Activated B cell treated with CpG ODN at 0.5 μM for 24 hours (primary cell): ENCODE results near the gene PHAF1. TPM values are rescaled to one million over a fixed set of nuclear protein-coding genes. Genes with fewer than 3 reads are reported as not detected.

Source experiments
- ATAC-seq: fragments of 200-7000 bp; cut with Tn5 transposase; one replicate; pipeline ENCODE4 v1.10.0; 2021; ENCODE audit warnings: low read depth, mild to moderate bottlenecking, moderate library complexity
- CTCF ChIA-PET: fragments of 350-600 bp; sonication (Branson Sonifier 250); formaldehyde crosslinking; loops from one replicate; lab custom pipeline; 2021; ENCODE audit warnings: antibody characterized with exemption; lab: Charles Lee
- POLR2A ChIA-PET: fragments of 350-600 bp; sonication (Branson Sonifier 250); formaldehyde crosslinking; loops from one replicate; lab custom pipeline; 2021; ENCODE audit warnings: antibody characterized with exemption; lab: Charles Lee
- DNase-seq: peaks from one replicate; pipeline ENCODE4 v3.0.0; 2022
- H3K27ac Mint-ChIP-seq: one replicate; pipeline ENCODE4 v1.8.0; 2020; ENCODE audit warnings: mixed read lengths
- H3K27me3 Mint-ChIP-seq: one replicate; pipeline ENCODE4 v1.8.0; 2021; ENCODE audit warnings: mixed read lengths
- H3K36me3 Mint-ChIP-seq: one replicate; pipeline ENCODE4 v1.8.0; 2021; ENCODE audit warnings: low read depth, mixed read lengths
- H3K4me1 Mint-ChIP-seq: one replicate; pipeline ENCODE4 v1.8.0; 2021; ENCODE audit warnings: mixed read lengths
- H3K4me3 Mint-ChIP-seq: one replicate; pipeline ENCODE4 v1.8.0; 2020; ENCODE audit warnings: mild to moderate bottlenecking, mixed read lengths
- H3K9me3 Mint-ChIP-seq: one replicate; pipeline ENCODE4 v1.8.0; 2020; ENCODE audit warnings: mixed read lengths
- CTCF ChIP-seq: fragments of 200-600 bp; IDR thresholded peaks from one replicate; pipeline ENCODE4 v1.8.0; 2022; ENCODE audit warnings: antibody characterized with exemption, mild to moderate bottlenecking
- intact Hi-C: fragments of 100-400 bp; cut with micrococcal nuclease; formaldehyde crosslinking; loops from one replicate; pipeline ENCODE4 v1.15.1; 2024
- total RNA-seq: library from RNA; stranded (reverse); gene quantifications from 2 replicates; pipeline ENCODE4 v1.2.3, GENCODE V29; 2022

The PHAF1 gene
- total RNA-seq, 1 donor from 2014 or later = 16.9 TPM

- Mint-ChIP-seq H3K4me3 (no peak overlapping the region), H3K27ac (no peak overlapping the region), H3K9me3 (no peaks in the 10 kb centered on the region), H3K36me3 (peaks cover 54% of the 10 kb centered on the region), H3K27me3 (no peaks in the 10 kb centered on the region), H3K4me1 (no peaks in the 10 kb centered on the region)
- DNase-seq (no peak), ATAC-seq (no peak)
- POLR2A ChIA-PET = no interaction called here
- intact Hi-C loops = no loop called here
- CTCF ChIA-PET = no interaction called here
- TF ChIP-seq CTCF = no peak
Observed at GRCh38 chr16:67075331-67075730, 34.4 kb upstream of the PHAF1 start.

GRCh38 chr16:67077871-67078270, 31.9 kb upstream of the PHAF1 start:
- no peak overlapping the region for H3K27ac Mint-ChIP-seq
- intact Hi-C loops = no loop called here
- CTCF ChIA-PET = interaction anchor here (0.6 kb wide), 1 partner anchor 18 kb away, joined by 3 read pairs; no protein-coding TSS in a partner anchor
- H3K4me3 Mint-ChIP-seq = no peak overlapping the region
- no peak for TF ChIP-seq CTCF
- no peaks in the 10 kb centered on the region for H3K9me3 Mint-ChIP-seq
- H3K36me3 Mint-ChIP-seq = peaks cover 43% of the 10 kb centered on the region
- DNase-seq = no peak
- no peak for ATAC-seq
- H3K4me1 Mint-ChIP-seq = no peaks in the 10 kb centered on the region
- POLR2A ChIA-PET = no interaction called here
- no peaks in the 10 kb centered on the region for H3K27me3 Mint-ChIP-seq

- no peak overlapping the region for H3K4me3 Mint-ChIP-seq
- no peaks in the 10 kb centered on the region for H3K27me3 Mint-ChIP-seq
- ChIA-PET CTCF (interaction anchor here (0.7 kb wide), 1 partner anchor 144 kb away, joined by 3 read pairs; no protein-coding TSS in a partner anchor), POLR2A (no interaction called here)
- H3K9me3 Mint-ChIP-seq = no peaks in the 10 kb centered on the region
- intact Hi-C loops = no loop called here
- TF ChIP-seq CTCF = no peak
- ATAC-seq = no peak
- peaks cover 38% of the 10 kb centered on the region for H3K36me3 Mint-ChIP-seq
- H3K27ac Mint-ChIP-seq = no peak overlapping the region
- DNase-seq = no peak
- peaks cover 5% of the 10 kb centered on the region for H3K4me1 Mint-ChIP-seq
Observed at GRCh38 chr16:67082100-67082499, 27.6 kb upstream of the PHAF1 start.

GRCh38 chr16:67082891-67083290, 26.9 kb upstream of the PHAF1 start:
- Mint-ChIP-seq H3K9me3 (no peaks in the 10 kb centered on the region), H3K27me3 (no peaks in the 10 kb centered on the region), H3K27ac (no peak overlapping the region), H3K36me3 (peaks cover 37% of the 10 kb centered on the region), H3K4me1 (peaks cover 5% of the 10 kb centered on the region), H3K4me3 (no peak overlapping the region)
- DNase-seq (no peak), ATAC-seq (no peak)
- TF ChIP-seq CTCF = no peak
- ChIA-PET CTCF (interaction anchor here (0.6 to 0.9 kb wide), 3 partner anchors 33 to 144 kb away, joined by 3 read pairs; no protein-coding TSS in a partner anchor), POLR2A (no interaction called here)
- intact Hi-C loops = no loop called here

GRCh38 chr16:67084345-67085028, 25.3 kb upstream of the PHAF1 start:
- Mint-ChIP-seq H3K9me3 (no peaks in the 10 kb centered on the region), H3K4me3 (no peak overlapping the region), H3K27me3 (no peaks in the 10 kb centered on the region), H3K36me3 (peaks cover 40% of the 10 kb centered on the region), H3K4me1 (peaks cover 5% of the 10 kb centered on the region), H3K27ac (no peak overlapping the region)
- CTCF ChIA-PET = no interaction called here
- no peak for TF ChIP-seq CTCF
- intact Hi-C loops = no loop called here
- DNase-seq (no peak), ATAC-seq (no peak)
- POLR2A ChIA-PET = interaction anchor here (0.5 kb wide), 1 partner anchor 53 kb away, joined by 5 read pairs; no protein-coding TSS in a partner anchor
